Measurements from ENCODE around the gene ASPSCR1. TPM values are rescaled to one million over a fixed set of nuclear protein-coding genes. Genes with fewer than 3 reads are reported as not detected.

The ASPSCR1 gene
- total and polyA plus RNA-seq, 2 of the 13 experiments (the other 11 are each of a cell fraction or from before 2014, with no cell fraction given) = 274 to 314 TPM

DNA sequence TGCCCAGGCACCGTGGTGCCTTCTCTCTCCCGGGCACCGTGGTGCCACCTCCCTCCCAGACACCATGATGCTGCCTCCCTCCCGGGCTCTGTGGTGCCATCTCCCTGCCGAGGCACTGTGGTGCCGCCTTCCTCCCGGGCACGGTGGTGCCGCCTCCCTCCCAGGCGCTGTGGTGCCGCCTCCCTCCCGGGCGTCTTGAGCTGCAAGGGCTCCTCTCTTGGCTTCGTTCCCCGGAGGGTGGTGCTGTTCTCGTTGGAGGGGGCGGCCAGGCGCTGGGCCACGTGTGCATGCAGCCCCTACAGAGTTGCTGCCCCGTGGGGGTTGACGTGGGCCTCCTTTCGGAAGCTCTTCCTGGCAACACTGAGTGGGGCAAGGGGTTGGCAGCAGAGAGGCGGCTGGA is 37.0 kb downstream of the ASPSCR1 start (continued):
- TF ChIP-seq, protein P1, sequence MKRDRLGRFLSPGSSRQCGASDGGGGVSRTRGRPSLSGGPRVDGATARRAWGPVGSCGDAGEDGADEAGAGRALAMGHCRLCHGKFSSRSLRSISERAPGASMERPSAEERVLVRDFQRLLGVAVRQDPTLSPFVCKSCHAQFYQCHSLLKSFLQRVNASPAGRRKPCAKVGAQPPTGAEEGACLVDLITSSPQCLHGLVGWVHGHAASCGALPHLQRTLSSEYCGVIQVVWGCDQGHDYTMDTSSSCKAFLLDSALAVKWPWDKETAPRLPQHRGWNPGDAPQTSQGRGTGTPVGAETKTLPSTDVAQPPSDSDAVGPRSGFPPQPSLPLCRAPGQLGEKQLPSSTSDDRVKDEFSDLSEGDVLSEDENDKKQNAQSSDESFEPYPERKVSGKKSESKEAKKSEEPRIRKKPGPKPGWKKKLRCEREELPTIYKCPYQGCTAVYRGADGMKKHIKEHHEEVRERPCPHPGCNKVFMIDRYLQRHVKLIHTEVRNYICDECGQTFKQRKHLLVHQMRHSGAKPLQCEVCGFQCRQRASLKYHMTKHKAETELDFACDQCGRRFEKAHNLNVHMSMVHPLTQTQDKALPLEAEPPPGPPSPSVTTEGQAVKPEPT (CRISPR knock-in tag; IDR thresholded peaks at IDR 0.05; ENCODE audit: low read depth) = 0 out of 2 replicates have a peak, but pooled peaks have one; percentile 48
- TF ChIP-seq PRPF4 (IDR thresholded peaks at IDR 0.05; ENCODE audit: low read depth, low read length, poor library complexity, severe bottlenecking) = no peak
- TF ChIP-seq ZNF326 (CRISPR knock-in tag; IDR thresholded peaks at IDR 0.05; ENCODE audit: borderline replicate concordance) = peak; percentile 67
- peak; percentile 61 for TF ChIP-seq HNRNPK (IDR thresholded peaks at IDR 0.05; ENCODE audit: low read depth, low read length, poor library complexity, severe bottlenecking)
- TF ChIP-seq ZNF264 (CRISPR knock-in tag; IDR thresholded peaks at IDR 0.05) = no peak
- no peak for TF ChIP-seq KAT2B (IDR thresholded peaks at IDR 0.05; ENCODE audit: borderline replicate concordance, low read depth, low read length)
- no peak for TF ChIP-seq SP1 (IDR thresholded peaks at IDR 0.05)
- TF ChIP-seq SP1 (CRISPR knock-in tag; IDR thresholded peaks at IDR 0.05) = no peak
- TF ChIP-seq, protein P2, sequence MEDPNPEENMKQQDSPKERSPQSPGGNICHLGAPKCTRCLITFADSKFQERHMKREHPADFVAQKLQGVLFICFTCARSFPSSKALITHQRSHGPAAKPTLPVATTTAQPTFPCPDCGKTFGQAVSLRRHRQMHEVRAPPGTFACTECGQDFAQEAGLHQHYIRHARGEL (CRISPR knock-in tag; IDR thresholded peaks at IDR 0.05) = no peak
- TF ChIP-seq NFKB2 (CRISPR knock-in tag; IDR thresholded peaks at IDR 0.05; ENCODE audit: borderline replicate concordance) = peak; percentile 16; the same call in 1 of the 2 replicates
- peak; percentile 94 for TF ChIP-seq RBFOX2 (IDR thresholded peaks at IDR 0.05; ENCODE audit: low read depth, low read length)
- TF ChIP-seq ZNF446 (CRISPR knock-in tag; IDR thresholded peaks at IDR 0.05) = no peak
- TF ChIP-seq, protein P3, sequence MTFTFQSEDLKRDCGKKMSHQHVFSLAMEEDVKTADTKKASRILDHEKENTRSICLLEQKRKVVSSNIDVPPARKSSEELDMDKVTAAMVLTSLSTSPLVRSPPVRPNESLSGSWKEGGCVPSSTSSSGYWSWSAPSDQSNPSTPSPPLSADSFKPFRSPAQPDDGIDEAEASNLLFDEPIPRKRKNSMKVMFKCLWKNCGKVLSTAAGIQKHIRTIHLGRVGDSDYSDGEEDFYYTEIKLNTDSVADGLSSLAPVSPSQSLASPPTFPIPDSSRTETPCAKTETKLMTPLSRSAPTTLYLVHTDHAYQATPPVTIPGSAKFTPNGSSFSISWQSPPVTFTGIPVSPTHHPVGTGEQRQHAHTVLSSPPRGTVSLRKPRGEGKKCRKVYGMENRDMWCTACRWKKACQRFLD (CRISPR knock-in tag; IDR thresholded peaks at IDR 0.05; ENCODE audit: borderline replicate concordance) = 0 out of 2 replicates have a peak, but pooled peaks have one; percentile 4
- TF ChIP-seq AGO2 (optimal IDR thresholded peaks at IDR 0.05; ENCODE audit: low read depth, low read length) = peak; percentile 98
- no peak for TF ChIP-seq RFXANK (CRISPR knock-in tag; IDR thresholded peaks at IDR 0.05)
- peak; percentile 19 for TF ChIP-seq RBM39 (IDR thresholded peaks at IDR 0.05; ENCODE audit: low read depth, low read length, poor library complexity, severe bottlenecking)
- TF ChIP-seq ZNF577 (CRISPR knock-in tag; IDR thresholded peaks at IDR 0.05; ENCODE audit: borderline replicate concordance, low read depth) = no peak
- TF ChIP-seq MIXL1 (CRISPR knock-in tag; IDR thresholded peaks at IDR 0.05) = no peak
